ENCODE results near the gene CEACAM21. TPM values are rescaled to one million over a fixed set of nuclear protein-coding genes. Genes with fewer than 3 reads are reported as not detected.
A peak's percentile ranks its signal among the peaks of the same experiment; 100 is the strongest.

CEACAM21 gene
- total and polyA plus RNA-seq, 4 donors, result 0.38 to 3.1 (median 1.6) TPM; not detected in 1

DNA sequence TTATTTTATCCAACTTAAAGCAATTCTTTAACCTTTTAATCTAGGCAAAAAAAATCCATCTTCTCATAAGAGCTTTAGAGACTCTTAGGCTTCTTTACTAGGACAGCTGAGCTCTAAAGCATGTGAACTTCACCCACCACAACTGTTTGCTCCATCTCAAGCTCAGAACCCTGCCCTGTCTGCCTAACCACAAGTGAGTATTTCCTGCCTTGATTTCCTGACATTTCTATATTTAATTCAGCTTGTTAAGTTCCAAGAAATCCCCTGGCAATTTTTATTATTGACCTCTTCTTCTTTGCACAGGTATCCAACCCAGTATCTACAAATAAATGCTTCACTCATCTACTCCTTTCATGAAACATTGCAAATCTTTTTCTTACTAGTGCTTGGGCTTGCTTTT lies 21.1 kb upstream of the CEACAM21 start:
- Histone ChIP-seq H3K36me3 (ENCODE audit: control insufficient read depth in 1 of 2, insufficient read depth in 2 of 2, low read length in 1 of 2) (no peaks in the 10 kb centered on the region), H3K27me3 (ENCODE audit: control insufficient read depth in 1 of 2, insufficient read depth in 2 of 2, low read length in 1 of 2) (no peaks in the 10 kb centered on the region), H3K9me3 (ENCODE audit: control insufficient read depth, low read length) (peaks cover 2% of the 10 kb centered on the region), H3K4me3 (ENCODE audit: low read length in 2 of 2) (no peak overlapping the region), H3K27ac (ENCODE audit: low read depth in 1 of 2, low read length in 2 of 2) (no peak overlapping the region), H3K4me1 (ENCODE audit: control insufficient read depth in 1 of 2, insufficient read depth in 2 of 2, low read length in 2 of 2) (no peaks in the 10 kb centered on the region)
- ATAC-seq (ENCODE audit: low FRiP score), result no peak
- intact Hi-C loops (cut with DNase I), result no loop called here
- no peak for DNase-seq

DNA sequence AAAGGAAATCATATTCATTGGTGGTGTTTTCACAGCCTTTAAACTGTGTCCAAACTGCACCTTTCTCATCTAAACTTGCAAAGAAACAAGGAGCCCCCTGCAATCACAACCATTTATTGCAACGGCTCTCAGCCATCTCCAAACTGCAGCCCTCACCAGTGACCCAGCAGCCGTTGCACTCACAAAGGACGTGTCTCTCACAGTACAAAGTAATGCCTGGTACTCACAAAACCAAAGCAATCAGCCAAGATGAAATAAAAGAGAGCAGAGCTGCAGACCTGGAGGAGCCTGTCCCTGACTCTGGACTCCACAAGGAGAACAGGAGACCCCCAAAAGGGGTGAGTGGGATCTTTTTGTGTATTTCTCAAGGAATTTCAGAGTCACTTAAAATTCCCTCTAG lies 20.2 kb upstream of the CEACAM21 start:
- intact Hi-C loops (cut with DNase I), result no loop called here
- Histone ChIP-seq H3K36me3 (ENCODE audit: control insufficient read depth in 1 of 2, insufficient read depth in 2 of 2, low read length in 1 of 2) (no peaks in the 10 kb centered on the region), H3K27ac (ENCODE audit: low read depth in 1 of 2, low read length in 2 of 2) (no peak overlapping the region), H3K9me3 (ENCODE audit: control insufficient read depth, low read length) (peaks cover 2% of the 10 kb centered on the region), H3K4me3 (ENCODE audit: low read length in 2 of 2) (no peak overlapping the region), H3K27me3 (ENCODE audit: control insufficient read depth in 1 of 2, insufficient read depth in 2 of 2, low read length in 1 of 2) (no peaks in the 10 kb centered on the region), H3K4me1 (ENCODE audit: control insufficient read depth in 1 of 2, insufficient read depth in 2 of 2, low read length in 2 of 2) (no peaks in the 10 kb centered on the region)
- DNase-seq (no peak), ATAC-seq (ENCODE audit: low FRiP score) (no peak)
- 32 to 35% methylated on average over 3 of the region's 3 CpGs for WGBS, 2 donors

DNA sequence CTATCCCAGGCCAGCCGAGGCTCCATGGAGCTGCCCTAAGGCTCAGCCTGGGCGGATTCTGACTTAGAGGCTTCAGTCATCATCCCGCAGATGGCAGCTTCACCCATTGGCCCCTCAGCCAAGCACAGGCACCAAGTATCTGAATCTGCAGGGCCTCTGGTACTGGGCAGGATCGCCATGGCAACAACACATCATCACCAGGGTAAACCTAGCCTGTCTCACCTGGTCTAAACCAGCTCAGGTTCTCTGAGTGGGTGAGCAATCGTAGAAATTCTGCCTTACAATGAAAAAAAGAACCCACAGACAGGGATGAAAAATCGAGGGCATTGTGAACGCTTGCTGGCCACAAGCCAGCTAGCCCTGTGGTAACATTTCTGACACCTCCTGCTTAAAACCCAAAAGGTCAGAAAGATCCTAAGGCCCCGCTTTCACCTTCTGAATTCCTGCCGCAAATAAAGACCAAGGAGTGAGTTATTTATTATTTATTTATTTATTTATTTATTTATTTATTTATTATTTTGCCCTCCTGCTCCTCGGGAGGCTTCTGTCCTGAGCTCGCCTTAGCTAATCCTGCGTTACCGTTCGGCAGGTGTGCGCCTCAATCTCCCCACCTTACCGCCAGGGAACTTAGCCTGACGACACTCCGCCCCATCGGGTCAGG lies 12.0 kb upstream of the CEACAM21 start:
- DNase-seq, result no peak
- H3K4me3 ChIP-seq (ENCODE audit: low read length in 2 of 2), result no peak overlapping the region
- ATAC-seq (ENCODE audit: low FRiP score), result no peak
- no peak overlapping the region for H3K27ac ChIP-seq (ENCODE audit: low read depth in 1 of 2, low read length in 2 of 2)
- H3K4me1 ChIP-seq (ENCODE audit: control insufficient read depth in 1 of 2, insufficient read depth in 2 of 2, low read length in 2 of 2), result no peaks in the 10 kb centered on the region
- WGBS, 2 donors, result 17 to 18% methylated on average over 19 of the region's 19 CpGs
- H3K9me3 ChIP-seq (ENCODE audit: control insufficient read depth, low read length), result no peaks in the 10 kb centered on the region
- intact Hi-C loops (cut with DNase I), result no loop called here
- no peaks in the 10 kb centered on the region for H3K36me3 ChIP-seq (ENCODE audit: control insufficient read depth in 1 of 2, insufficient read depth in 2 of 2, low read length in 1 of 2)
- H3K27me3 ChIP-seq (ENCODE audit: control insufficient read depth in 1 of 2, insufficient read depth in 2 of 2, low read length in 1 of 2), result no peaks in the 10 kb centered on the region

DNA sequence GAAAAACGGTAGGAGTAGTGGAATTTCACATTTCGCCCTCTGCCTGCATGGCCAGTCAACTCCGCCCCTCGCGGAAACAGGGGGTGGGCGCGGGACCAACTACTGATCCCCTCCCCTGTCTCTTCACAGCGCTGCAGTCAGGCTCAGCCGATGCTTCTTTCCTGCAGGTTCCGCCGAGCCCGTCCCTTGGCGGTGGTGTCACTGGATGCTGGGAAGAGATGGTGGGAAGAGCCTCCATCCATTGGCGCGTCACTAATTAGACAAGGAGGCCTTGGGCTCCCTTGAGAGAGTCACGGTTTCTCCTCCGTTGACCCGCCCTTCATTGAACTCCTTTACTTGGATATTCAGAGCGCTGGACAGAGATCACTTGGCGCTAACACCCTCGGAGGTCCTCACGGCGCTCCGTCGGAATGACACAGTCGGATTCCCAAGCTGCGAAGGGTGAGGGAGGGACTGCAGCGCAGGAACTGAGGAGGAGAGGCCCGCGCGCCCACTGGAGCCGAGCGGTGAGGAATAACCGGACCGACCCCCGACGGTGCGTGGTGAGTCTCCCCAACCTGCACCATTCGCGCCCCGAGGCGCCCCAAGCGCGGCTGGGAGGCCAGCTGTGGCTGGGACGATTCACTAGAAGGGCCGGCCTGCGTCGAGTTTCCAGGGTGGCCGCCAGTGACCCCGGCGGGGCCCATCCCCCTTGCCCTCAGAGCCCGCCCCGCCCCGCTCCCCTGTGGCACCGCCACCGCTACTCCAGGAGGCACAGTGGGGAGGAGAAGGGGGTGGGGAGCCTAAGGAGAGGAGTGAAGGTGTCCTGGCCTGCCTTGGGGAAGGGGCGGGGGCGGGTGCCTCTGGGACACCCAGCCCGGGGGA lies 11.2 kb upstream of the CEACAM21 start:
- H3K27ac ChIP-seq (ENCODE audit: low read depth in 1 of 2, low read length in 2 of 2), result no peak overlapping the region
- no peaks in the 10 kb centered on the region for H3K36me3 ChIP-seq (ENCODE audit: control insufficient read depth in 1 of 2, insufficient read depth in 2 of 2, low read length in 1 of 2)
- peak; percentile 41 for ATAC-seq (ENCODE audit: low FRiP score)
- no peak for DNase-seq
- H3K9me3 ChIP-seq (ENCODE audit: control insufficient read depth, low read length), result no peaks in the 10 kb centered on the region
- no peaks in the 10 kb centered on the region for H3K4me1 ChIP-seq (ENCODE audit: control insufficient read depth in 1 of 2, insufficient read depth in 2 of 2, low read length in 2 of 2)
- 1 to 2% methylated on average over 52 to 59 of the region's 59 CpGs for WGBS, 2 donors
- H3K4me3 ChIP-seq (ENCODE audit: low read length in 2 of 2), result no peak overlapping the region
- no peaks in the 10 kb centered on the region for H3K27me3 ChIP-seq (ENCODE audit: control insufficient read depth in 1 of 2, insufficient read depth in 2 of 2, low read length in 1 of 2)
- intact Hi-C loops (cut with DNase I), result no loop called here

DNA sequence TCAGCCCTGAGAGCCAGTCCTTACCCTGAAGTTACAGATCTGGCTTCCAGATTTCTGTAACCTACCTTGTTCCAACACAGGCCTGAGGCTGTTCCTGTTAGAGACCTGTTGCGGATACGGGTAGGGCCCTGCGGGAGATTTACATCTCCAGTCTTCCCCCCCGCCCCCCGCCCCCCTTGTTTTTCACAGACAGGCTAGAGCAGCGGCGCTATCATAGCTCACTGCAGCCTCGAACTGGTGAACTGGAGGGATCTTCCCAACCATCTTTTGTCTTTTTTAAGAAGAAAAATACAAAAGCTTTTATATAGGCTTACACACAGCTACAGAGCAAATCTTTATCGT lies 10.6 kb upstream of the CEACAM21 start:
- no peaks in the 10 kb centered on the region for H3K36me3 ChIP-seq (ENCODE audit: control insufficient read depth in 1 of 2, insufficient read depth in 2 of 2, low read length in 1 of 2)
- H3K9me3 ChIP-seq (ENCODE audit: control insufficient read depth, low read length), result no peaks in the 10 kb centered on the region
- no peak overlapping the region for H3K27ac ChIP-seq (ENCODE audit: low read depth in 1 of 2, low read length in 2 of 2)
- H3K4me1 ChIP-seq (ENCODE audit: control insufficient read depth in 1 of 2, insufficient read depth in 2 of 2, low read length in 2 of 2), result no peaks in the 10 kb centered on the region
- intact Hi-C loops (cut with DNase I), result no loop called here
- no peak for DNase-seq
- 12 to 14% methylated on average over 9 of the region's 9 CpGs for WGBS, 2 donors
- H3K4me3 ChIP-seq (ENCODE audit: low read length in 2 of 2), result no peak overlapping the region
- H3K27me3 ChIP-seq (ENCODE audit: control insufficient read depth in 1 of 2, insufficient read depth in 2 of 2, low read length in 1 of 2), result no peaks in the 10 kb centered on the region
- no peak for ATAC-seq (ENCODE audit: low FRiP score)

DNA sequence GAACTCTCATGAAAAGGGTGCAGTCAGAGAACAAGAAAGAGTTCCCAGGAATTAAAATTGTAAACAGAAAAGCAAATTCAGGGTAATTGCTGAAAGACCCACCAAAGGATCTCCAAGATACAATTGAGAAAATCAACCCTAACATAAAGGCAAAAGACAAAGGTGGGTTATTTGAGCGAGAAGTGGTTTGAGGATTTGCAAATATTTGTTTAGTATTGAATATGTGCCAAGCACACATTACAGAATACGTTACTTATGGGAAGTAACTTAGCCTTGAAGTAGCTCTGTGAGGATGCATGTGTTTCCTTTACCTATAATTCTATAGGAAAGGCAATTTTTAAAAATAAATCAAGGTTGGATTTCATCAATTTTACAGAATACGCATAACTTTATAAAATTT lies 10.0 kb upstream of the CEACAM21 start:
- Histone ChIP-seq H3K9me3 (ENCODE audit: control insufficient read depth, low read length) (no peaks in the 10 kb centered on the region), H3K27ac (ENCODE audit: low read depth in 1 of 2, low read length in 2 of 2) (no peak overlapping the region), H3K27me3 (ENCODE audit: control insufficient read depth in 1 of 2, insufficient read depth in 2 of 2, low read length in 1 of 2) (no peaks in the 10 kb centered on the region), H3K4me3 (ENCODE audit: low read length in 2 of 2) (no peak overlapping the region), H3K36me3 (ENCODE audit: control insufficient read depth in 1 of 2, insufficient read depth in 2 of 2, low read length in 1 of 2) (no peaks in the 10 kb centered on the region), H3K4me1 (ENCODE audit: control insufficient read depth in 1 of 2, insufficient read depth in 2 of 2, low read length in 2 of 2) (no peaks in the 10 kb centered on the region)
- WGBS, 2 donors, result 46 to 57% methylated on average over 3 of the region's 3 CpGs
- ATAC-seq (ENCODE audit: low FRiP score) (no peak), DNase-seq (no peak)
- intact Hi-C loops (cut with DNase I), result no loop called here

DNA sequence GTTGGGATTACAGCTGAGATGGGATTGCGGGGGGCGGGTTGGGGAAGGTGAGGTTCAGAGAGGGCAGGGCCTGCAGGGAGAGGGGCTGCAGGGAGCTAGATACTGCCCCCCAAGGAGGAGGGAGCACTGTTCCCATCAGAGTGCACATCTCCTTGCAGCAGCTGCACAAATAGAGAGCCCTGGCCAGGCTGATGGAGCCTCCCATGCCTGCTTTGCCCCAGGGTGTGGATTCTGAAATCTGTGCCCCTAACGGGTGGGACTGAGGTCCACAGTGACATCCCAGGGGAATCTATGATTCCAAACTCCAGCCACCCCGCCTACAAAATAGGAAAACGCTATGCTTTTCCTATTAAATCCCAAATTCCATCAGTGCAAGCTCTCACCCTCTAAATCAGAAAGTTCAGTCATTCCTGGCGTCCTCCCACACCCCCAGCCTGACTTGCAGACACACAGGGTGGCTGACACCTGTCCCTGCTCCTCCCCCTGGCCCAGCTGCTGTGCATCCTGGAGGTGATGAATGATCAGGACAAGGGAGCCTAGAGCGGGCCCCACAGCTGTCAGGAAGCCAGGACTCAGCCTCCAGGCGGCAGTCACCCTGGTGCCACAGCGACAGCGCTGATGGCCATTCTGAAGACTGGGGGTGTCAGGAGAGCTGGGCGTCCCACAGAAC lies 6.3 kb upstream of the CEACAM21 start:
- intact Hi-C loops (cut with DNase I), result loop anchor here in 1 of 2 donors (5.0 kb wide), 1 partner anchor 122 kb away; no protein-coding TSS in a partner anchor
- Histone ChIP-seq H3K36me3 (ENCODE audit: control insufficient read depth in 1 of 2, insufficient read depth in 2 of 2, low read length in 1 of 2) (no peaks in the 10 kb centered on the region), H3K27me3 (ENCODE audit: control insufficient read depth in 1 of 2, insufficient read depth in 2 of 2, low read length in 1 of 2) (no peaks in the 10 kb centered on the region), H3K27ac (ENCODE audit: low read depth in 1 of 2, low read length in 2 of 2) (no peak overlapping the region), H3K4me1 (ENCODE audit: control insufficient read depth in 1 of 2, insufficient read depth in 2 of 2, low read length in 2 of 2) (no peaks in the 10 kb centered on the region), H3K4me3 (ENCODE audit: low read length in 2 of 2) (no peak overlapping the region), H3K9me3 (ENCODE audit: control insufficient read depth, low read length) (no peaks in the 10 kb centered on the region)
- ATAC-seq (ENCODE audit: low FRiP score) (no peak), DNase-seq (no peak)
- WGBS, 2 donors, result 38 to 40% methylated on average over 11 of the region's 11 CpGs

DNA sequence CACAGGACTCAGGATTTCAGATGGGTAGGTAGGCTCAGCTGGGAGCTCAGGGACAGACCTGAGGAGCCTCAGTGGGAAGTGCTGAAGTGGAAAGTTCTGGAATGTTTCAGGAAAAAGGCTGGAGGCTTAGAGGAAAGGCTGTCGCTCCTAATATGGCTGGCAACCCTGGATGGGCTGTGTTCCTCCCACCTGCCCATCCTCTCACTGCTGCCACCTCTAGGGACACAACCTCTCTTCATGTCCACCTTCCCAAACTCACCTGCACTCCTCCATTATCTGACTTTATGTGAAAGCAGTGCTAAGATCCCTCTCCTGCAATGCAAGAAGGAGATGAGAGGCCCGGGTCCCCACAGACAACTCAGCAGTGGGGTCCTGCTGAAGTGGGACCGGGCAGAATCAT lies 5.8 kb upstream of the CEACAM21 start:
- intact Hi-C loops (cut with DNase I), result loop anchor here in 1 of 2 donors (5.0 kb wide), 1 partner anchor 123 kb away; no protein-coding TSS in a partner anchor
- Histone ChIP-seq H3K27ac (ENCODE audit: low read depth in 1 of 2, low read length in 2 of 2) (no peak overlapping the region), H3K27me3 (ENCODE audit: control insufficient read depth in 1 of 2, insufficient read depth in 2 of 2, low read length in 1 of 2) (no peaks in the 10 kb centered on the region), H3K36me3 (ENCODE audit: control insufficient read depth in 1 of 2, insufficient read depth in 2 of 2, low read length in 1 of 2) (no peaks in the 10 kb centered on the region), H3K9me3 (ENCODE audit: control insufficient read depth, low read length) (no peaks in the 10 kb centered on the region), H3K4me1 (ENCODE audit: control insufficient read depth in 1 of 2, insufficient read depth in 2 of 2, low read length in 2 of 2) (no peaks in the 10 kb centered on the region), H3K4me3 (ENCODE audit: low read length in 2 of 2) (no peak overlapping the region)
- ATAC-seq (ENCODE audit: low FRiP score) (no peak), DNase-seq (no peak)
- 35 to 51% methylated on average over 3 of the region's 3 CpGs for WGBS, 2 donors
